ENCODE measurements around the gene PAAF1.

Gene PAAF1

DNA sequence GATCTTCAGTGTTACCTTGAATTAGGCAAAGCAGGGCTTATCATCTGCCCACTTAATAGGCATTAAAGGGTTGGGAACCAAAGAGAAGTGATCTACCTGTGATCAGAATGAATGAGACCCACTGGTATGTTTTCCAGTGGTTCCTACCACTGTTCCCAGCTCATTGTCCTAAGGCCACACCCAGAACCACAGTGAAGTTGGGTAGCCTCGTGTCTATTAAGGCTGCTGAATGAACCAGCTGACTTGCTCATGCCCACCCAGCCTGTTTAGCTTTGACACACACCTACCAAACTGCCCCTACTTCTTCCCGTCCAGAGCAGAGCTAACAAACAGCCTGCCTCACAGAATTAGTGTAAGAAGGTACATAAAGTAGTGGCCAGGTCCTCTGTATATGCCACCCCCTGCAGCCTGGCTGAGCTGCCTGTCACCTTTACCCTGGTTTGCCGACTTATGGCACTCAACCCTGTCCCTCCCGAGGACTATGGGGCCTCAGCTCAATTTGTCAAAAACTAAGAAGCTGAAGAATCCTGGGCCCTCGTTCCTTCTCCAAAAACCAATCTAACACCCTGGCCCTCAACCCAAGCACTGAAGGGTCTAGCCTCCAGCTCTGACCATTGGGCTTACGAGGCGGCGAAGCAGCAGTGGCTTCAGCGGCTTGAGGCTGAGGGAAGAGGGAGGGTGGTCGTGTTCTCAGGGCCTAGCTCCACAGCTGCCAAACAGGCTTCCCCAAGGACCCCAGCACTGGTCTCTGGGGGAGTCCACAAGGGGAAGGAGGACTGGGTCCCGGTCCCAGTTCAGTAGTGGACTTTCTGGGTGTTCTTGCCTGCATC is 96.0 kb downstream of the PAAF1 start:
- DNase-seq (ENCODE audit: low spot score), result no peak

DNA sequence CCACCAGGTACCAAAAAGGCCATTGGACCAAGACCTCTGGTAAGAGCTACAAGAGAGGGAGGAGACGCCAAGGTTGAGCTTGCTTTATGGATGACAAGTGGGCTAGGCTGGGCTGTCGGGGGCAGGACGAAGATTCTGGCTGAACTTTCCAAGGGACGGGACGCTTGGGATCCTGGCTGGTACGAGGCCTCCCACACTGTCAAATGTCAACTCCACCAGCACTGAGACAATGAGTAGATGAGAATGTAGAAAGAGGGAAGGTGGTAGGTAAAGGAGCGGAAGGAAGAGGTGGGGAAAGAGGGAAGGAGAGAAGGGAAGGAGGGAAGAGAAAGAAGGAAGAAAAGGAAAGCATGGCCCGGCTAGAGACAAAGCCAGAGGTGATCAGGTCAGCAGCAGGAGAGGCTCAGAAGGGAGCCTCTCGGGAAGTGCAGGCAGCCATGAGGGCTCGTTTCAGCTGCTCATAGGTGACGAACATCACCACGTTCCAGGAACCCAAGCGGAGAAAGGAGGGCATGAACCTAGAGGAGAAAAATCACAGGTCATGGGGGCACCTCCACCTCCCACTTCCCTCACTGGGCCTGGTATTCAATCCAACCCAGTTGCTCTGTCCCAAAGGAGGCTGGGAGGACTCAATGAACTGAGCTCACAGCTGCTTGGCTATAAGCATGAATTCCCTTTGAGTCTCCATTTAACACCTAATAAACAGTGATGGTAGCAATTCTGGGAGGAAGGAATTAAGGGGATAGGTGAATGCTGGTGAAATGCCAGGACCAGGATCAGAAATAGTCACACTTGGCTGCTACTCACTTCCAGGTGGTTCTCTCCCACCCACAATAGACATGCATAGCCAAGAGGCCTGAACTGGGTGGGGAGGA is 98.0 kb downstream of the PAAF1 start:
- no peak for DNase-seq (ENCODE audit: low spot score)

DNA sequence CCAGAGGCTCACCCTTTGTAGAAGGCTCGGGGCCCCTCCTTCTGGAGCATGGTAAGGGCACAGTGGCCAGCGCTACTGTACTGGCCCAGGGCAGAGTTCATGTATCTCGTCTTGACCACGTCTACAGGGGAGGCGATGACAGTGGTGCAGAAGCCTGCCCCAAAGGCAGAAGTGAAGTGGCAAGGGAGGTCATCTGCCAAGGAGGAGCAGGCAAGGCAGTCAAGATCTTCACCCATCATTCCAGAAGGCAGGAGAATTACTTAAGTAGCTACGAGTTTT is 98.6 kb downstream of the PAAF1 start:
- DNase-seq (ENCODE audit: low spot score), result no peak

DNA sequence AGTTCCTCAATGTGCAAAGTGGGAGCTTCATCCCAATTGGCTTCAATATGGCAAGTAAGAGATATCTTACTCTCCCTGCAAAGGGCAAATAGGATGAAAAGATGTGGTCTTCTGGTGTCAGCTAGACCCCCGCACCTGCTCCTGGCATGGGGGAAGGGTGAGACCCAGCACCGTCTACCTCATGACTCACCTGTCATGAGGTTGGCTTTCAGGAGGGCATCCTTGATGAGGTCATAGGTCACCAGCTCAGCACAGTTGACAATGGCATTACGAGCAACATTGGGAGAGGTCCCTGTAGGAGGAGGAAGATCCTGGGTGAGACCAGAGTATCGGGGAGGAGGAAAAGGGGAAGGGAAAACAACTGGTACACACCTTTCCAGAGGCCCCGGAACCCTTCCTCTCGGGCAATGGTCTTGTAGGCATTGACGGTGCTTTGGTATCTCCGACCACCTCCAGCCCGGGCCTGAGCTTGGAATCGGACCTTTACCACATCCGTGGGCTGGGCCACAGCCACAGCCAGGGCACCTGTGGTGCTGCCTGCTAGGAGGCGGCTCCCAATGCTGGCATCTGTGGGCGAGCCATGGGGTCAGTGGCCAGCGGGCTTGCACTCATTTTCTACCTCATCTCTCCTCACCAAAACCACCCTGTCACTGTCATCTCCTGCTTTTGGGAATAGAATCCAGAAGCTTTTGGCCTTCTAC is 99.8 kb downstream of the PAAF1 start:
- no peak for DNase-seq (ENCODE audit: low spot score)

DNA sequence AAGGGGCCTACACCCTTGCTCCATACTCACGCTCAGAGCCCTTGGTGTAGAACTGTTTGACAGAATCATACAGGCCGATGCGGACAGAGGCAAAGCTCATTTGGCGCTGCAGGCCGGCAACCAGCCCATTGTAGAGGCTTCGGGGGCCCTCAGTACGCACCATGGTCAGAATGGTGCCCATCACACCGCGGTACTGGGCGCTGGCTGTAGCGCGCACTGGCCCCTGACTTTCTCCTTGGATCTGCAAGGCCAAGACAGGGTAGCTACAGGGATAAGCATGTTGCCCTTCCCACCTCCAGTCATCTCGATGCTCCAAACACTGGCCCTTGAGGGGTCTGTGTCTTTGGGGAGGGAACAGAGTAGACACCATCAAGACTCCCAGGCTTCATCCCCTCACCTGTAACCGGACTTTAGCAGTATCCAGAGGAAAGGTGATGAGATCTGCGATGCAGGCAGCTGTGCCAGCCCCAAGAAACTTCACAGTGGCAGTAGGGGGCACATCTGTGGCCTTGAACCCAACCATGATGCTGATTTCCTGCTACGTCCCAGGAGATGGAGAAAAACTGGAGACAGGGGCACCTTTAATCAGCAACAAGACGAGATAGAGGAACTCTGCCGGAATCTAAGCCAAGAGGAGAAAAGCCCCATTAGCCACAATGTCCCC is 101.2 kb downstream of the PAAF1 start:
- DNase-seq (ENCODE audit: low spot score), result no peak

DNA sequence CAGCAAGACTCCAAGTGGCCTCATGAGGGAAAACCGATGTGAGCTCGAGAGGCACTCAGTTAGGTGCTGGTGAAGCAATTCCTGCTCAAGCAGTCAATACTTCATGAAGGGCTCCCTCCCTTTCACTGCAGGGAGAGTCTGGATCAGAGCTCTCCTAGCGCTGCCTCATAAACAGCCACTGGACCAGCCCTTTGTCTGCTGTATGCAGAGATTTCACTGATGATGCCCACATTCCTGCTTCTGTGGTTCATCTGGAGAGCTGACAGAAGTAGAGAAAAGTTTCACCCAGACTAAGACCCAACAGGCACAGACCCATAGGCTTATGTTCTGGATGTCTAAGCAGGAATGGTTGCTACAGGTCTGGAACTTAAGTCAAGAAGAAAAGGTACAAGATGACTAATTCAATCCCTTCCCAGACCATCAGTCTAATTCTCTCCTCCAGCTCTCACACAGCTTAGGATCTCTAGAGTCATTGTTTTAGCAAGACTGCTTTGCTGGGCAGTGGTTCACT is 101.8 kb downstream of the PAAF1 start:
- DNase-seq (ENCODE audit: low spot score), result no peak

DNA sequence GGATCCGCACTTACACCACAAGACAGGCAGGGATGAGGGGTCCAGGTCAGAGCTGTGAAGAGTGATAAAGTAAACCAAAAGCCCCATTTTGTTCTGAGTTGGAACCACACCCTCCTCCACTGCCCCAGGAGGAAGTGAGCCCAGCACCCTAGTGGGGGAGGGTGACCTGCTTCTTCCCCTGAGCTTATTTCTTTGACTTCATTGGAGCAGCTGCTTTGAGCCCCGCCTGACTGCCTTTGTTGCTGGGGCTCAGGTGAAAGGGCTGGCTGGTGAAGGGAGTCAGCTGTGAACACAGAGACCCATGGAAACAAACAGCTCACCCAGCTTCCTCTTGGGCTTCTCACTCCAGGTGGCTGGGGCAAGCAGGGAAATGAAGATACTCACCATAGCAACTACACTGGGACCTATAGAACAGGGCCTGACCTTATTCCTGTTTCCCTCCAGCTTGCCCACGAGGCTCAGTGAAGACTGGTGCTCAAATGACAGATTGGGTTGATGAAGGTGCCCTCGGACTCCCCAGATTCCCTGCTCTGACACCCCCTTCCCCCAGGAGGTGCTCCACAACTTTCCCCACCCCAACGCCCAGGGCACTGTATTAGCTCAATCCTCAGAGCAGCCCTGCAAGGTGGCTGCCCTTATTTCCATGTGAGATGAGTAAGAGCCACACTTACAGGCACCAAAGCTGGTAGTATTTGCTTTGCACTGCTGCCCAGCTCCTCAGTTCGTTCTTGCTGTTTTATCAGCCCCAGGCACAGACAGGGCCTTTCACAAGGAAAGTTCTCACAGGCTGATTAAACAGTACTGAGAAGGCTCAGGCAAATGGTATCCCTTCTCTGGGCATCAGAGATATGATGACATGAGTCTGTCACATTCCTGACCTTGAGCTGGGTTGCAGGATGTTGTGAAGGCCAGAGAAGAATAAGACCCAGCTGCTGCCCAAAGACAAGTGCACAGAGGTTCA is 103.5 kb downstream of the PAAF1 start:
- DNase-seq (ENCODE audit: low spot score), result no peak

Data from kidney capillary endothelial cell (primary cell).